GM21381 (cell line): Measurements from ENCODE around the gene WSCD1.

Experiments
- ATAC-seq: cut with Tn5 transposase; IDR thresholded peaks from one replicate; pipeline ENCODE4 v1.9.1; 2021; ENCODE audit warnings: mild to moderate bottlenecking, moderate library complexity; ENCODE audit not compliant: unreplicated experiment

WSCD1 gene

GRCh38 chr17:6104956-6105648, 34.9 kb downstream of the WSCD1 start:
- ATAC-seq: no peak

- ATAC-seq: no peak
These were observed 35.4 kb downstream of the WSCD1 start for GRCh38 chr17:6105649-6106007.

- ATAC-seq: no peak
These were observed 36.0 kb downstream of the WSCD1 start for GRCh38 chr17:6106212-6106611.

GRCh38 chr17:6107791-6108190, 37.6 kb downstream of the WSCD1 start:
- ATAC-seq: no peak

- ATAC-seq: no peak
These were observed 38.2 kb downstream of the WSCD1 start for GRCh38 chr17:6108382-6108781.

GRCh38 chr17:6108987-6109386, 38.8 kb downstream of the WSCD1 start:
- no peak for ATAC-seq

GRCh38 chr17:6109536-6109935, 39.4 kb downstream of the WSCD1 start:
- no peak for ATAC-seq

- ATAC-seq: no peak
These were observed 39.9 kb downstream of the WSCD1 start for GRCh38 chr17:6110088-6110487.

GRCh38 chr17:6110592-6110991, 40.4 kb downstream of the WSCD1 start:
- no peak for ATAC-seq

- no peak for ATAC-seq
These were observed 50.2 kb downstream of the WSCD1 start for GRCh38 chr17:6120351-6120750.

GRCh38 chr17:6124856-6125255, 54.7 kb downstream of the WSCD1 start:
- ATAC-seq: no peak

GRCh38 chr17:6126768-6127167, 56.6 kb downstream of the WSCD1 start:
- no peak for ATAC-seq

GRCh38 chr17:6134721-6135120, 64.5 kb downstream of the WSCD1 start:
- no peak for ATAC-seq

- no peak for ATAC-seq
These were observed 65.1 kb downstream of the WSCD1 start for GRCh38 chr17:6135236-6135635.

GRCh38 chr17:6135996-6136395, 65.8 kb downstream of the WSCD1 start:
- ATAC-seq: no peak

- ATAC-seq: no peak
These were observed 67.7 kb downstream of the WSCD1 start for GRCh38 chr17:6137716-6138502.

GRCh38 chr17:6138761-6139446, 68.7 kb downstream of the WSCD1 start:
- ATAC-seq: no peak

GRCh38 chr17:6139447-6139832, 69.3 kb downstream of the WSCD1 start:
- no peak for ATAC-seq

GRCh38 chr17:6140188-6140587, 70.0 kb downstream of the WSCD1 start:
- no peak for ATAC-seq

GRCh38 chr17:6140728-6141330, 70.7 kb downstream of the WSCD1 start:
- no peak for ATAC-seq

GRCh38 chr17:6142701-6143100, 72.5 kb downstream of the WSCD1 start:
- ATAC-seq: no peak

- ATAC-seq: no peak
These were observed 75.8 kb downstream of the WSCD1 start for GRCh38 chr17:6145946-6146345.
